Measurements from ENCODE around the gene VOPP1.
"Not testable (repeated sequence)": the region's sequence is repeated elsewhere in the genome, so short reads cannot be mapped to it uniquely, and the experiment has no call there.

Gene VOPP1

DNA sequence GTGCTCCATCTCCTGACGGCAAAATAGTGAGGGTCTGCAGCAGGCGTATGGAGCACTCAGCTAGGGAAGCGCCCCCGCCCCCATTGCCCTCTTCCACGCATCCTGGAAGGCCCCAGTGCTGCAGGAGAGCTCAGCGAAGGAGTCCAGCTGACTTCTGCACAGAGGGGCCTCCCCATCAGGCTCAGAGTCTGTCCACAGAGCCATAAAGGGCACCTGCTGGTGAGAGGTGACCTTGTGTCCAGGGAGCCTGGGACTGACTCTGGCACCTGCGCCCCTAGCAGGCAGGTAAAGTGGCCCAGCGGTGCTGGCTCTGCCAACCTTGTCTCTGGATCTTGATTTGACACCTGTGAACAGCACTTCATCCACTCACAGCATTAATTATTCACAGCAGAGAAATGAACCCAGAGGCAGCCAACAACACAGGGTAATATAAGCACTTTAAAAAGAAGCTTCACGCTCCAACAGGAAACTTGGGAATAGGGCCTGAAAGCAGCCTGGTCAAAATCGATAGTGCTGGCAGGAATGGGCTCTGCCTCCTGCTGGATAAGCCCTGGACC lies 59.6 kb downstream of the VOPP1 start:
- in situ Hi-C loops (cut with MboI; ENCODE audit: low sequenced_read_pairs) = no loop called here

DNA sequence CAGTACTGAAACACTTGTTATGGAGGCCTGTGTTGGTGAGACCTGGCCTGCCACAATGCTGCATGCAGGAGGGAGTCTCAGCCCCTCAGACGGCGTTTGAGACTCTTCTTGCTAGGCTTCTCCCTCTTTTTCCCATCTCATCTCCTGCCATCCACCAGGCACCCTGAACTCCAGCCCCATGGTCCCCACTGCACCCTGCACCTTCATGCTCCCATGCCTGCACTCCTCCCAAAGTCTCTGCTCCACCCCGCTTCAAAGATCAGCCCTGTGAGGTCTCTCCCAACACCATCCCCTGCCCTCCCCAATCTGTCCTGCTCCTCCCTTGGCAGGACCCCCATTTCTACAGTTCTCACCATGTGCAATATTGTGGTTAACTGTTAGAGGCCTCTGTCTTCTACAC lies 61.7 kb downstream of the VOPP1 start:
- in situ Hi-C loops (cut with MboI; ENCODE audit: low sequenced_read_pairs) = no loop called here

DNA sequence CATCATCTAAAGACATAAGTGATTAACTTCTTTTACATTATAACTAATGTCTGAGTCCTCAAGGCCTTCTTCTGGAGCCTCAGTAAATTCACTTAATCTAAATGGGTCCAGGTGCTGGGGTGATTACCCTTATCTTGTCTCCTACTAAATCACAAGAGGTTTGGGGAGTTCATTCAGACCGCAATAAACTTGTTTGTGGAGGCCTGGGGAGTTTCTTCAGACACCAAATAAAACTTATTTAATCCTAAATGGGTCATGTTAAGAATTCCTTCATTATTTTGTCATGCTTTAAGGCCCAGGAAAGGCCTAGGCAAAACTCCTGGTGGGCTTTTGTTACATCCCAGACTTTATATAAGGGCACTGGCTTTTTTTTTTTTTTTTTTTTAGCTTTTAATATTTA lies 62.1 kb downstream of the VOPP1 start:
- in situ Hi-C loops (cut with MboI; ENCODE audit: low sequenced_read_pairs) = not testable (repeated sequence)

DNA sequence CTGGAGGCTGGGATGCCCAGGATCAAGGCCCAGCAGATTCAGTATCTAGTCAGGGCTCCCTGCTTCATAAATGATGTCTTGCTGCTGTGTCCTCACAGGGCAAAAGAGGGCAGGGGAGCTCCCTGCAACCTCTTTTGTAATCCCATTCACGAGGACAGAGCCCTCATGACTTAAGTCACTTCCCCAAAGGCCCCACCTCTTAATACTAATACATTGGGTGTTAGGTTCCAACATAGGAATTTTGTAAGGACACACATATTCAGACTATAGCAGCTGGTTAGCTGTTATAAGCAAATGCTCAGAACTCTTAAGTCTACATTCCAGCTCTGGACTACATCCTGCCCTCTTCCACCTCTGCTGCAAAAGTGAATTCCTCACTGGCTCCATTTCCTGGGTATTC lies 63.0 kb downstream of the VOPP1 start:
- in situ Hi-C loops (cut with MboI; ENCODE audit: low sequenced_read_pairs) = no loop called here

DNA sequence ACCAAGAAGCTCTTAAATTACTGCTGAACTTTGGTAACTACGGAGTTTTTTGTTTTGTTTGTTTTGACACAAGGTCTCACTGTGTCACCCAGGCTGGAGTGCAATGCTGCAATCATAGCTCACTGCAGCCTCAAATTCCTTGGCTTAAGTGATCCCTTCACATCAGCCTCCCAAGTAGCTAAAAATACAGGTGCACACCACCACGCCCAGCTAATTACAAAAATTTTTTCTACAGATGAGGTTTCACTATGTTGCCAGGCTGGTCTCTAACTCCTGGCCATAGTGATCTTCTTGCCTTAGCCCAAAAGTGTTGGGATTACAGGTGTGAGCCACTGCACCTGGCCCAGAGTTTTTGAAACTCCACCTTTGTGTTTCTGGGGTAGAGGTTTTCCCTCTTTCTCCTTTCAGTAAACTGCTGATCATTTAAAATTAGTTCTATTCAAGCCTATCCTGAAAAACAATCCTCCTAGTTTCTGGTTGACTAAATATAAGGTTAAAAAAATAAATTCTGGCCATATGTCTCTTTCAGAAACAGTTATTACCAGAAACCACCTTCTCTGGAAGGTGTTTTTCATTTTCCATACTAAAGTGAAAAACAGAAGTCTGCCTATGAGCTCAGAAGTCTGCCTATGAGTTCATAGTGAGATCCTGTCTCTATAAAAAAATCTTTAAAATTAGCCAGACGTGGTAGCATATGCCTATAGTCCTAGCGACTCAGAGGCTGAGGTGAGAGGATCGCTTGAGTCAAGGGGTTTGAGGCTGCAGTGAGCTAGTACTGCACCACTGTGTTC lies 63.9 kb downstream of the VOPP1 start:
- in situ Hi-C loops (cut with MboI; ENCODE audit: low sequenced_read_pairs) = no loop called here

DNA sequence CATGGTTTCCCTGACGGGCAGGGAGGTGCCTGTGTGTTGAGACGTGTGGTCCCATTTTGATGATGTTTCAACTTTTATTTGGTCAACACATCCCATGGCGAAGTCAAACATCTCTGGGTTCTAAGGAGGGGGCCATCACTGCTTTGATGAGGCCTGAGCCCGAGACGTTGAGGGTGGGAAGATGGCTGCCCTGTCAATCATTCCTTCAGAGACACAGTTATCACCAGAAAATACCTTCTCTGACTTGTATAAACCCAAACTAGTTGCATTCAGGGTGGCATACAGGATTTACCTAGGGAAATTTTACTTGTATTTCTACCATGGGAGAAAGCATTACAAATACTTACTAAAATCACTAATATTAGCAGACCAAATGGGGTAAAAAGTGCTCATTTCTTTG lies 64.6 kb downstream of the VOPP1 start:
- in situ Hi-C loops (cut with MboI; ENCODE audit: low sequenced_read_pairs) = no loop called here

DNA sequence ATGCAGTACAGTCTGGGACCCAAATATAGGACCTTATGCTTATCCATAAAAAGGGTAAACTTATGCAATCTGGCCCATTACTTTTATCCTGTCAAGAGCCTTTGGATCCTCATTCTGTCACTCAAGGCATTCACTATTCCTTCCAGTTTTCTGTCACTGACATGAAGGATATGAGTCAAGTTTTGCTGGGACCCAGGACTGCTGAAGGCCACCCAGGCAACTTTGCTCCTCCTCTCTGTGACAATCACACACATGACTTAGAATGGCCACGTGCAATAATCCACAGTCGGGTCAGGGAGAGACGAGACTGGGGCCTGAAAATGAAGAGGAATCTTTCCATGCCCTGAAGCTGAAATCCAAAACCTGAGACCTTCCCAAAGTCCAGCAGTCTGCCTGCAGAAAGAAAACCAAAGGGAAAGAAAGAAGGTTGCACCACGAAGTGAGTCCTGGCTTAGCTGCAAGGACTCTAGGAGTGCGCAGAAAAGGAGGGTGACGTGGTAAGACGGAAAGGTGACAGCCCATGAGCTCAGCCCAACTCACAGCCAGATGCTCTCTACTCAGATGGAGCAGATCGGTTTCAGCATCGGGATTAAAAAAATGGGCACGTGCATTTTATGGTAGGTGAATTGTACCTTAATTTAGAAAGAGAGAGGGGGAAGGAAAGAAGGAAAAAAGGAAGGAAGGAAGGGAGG lies 67.2 kb downstream of the VOPP1 start:
- in situ Hi-C loops (cut with MboI; ENCODE audit: low sequenced_read_pairs) = no loop called here

DNA sequence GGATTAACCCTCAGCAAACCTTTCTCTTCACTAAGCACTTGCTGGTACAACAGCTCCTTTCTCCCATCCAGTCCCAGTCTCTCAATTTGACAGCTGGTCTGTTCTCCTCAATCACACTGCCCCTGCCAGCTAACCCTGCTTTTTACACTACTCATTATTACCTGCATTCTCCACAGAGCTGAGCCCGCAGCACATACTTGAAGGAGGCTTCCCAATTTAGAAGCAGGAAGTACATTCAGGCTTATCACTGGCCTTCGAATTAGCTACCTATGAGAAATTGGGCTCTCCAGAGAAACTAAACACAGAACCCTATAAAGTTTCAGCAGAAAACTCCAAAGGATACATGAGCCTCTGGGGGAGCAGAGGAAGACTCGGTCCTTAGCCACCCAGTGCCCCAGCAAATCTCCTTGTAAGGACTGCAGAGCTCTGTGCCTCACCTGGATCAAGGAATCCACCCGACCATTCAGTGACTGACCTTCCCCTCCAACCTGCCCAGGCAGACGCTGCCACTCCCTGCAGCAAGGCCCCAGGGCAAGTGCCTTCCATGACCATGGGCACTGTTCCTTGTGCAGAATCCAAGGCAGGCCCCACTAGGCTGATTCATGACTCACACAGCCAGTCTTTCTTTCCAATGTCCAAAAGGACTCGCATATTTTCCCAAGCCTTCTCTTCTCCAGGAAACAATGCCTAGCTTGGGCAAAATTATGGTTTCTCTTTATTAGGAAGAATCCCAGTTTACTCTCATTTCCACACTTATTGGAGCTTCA lies 68.0 kb downstream of the VOPP1 start:
- in situ Hi-C loops (cut with MboI; ENCODE audit: low sequenced_read_pairs) = no loop called here

DNA sequence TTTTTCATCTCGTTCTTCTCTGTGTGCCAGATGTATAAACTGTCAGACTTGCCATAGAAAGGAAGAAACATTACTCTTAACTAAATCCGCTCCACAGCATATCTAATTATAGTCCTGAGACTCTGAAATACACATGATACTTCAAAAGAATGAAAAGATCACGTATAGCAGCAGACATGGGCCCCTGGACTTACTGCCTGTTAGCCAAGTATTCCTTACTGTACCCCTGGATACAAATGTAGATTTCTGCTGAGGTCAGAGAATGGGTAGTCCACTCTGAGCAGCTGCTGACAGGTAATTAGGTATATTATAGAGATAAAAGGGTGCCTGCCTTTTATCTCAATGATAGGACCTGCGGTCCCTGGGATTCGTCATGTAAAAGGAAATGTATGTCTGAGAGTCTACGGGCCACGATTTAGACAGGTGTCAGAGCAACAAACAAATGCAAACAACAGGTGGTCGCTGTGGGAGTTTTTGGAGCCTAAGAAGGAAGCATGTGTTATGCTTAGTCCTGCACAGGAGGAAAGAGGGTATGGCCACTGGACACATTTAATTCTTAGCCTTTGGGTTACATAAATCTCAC lies 69.4 kb downstream of the VOPP1 start:
- in situ Hi-C loops (cut with MboI; ENCODE audit: low sequenced_read_pairs) = no loop called here

DNA sequence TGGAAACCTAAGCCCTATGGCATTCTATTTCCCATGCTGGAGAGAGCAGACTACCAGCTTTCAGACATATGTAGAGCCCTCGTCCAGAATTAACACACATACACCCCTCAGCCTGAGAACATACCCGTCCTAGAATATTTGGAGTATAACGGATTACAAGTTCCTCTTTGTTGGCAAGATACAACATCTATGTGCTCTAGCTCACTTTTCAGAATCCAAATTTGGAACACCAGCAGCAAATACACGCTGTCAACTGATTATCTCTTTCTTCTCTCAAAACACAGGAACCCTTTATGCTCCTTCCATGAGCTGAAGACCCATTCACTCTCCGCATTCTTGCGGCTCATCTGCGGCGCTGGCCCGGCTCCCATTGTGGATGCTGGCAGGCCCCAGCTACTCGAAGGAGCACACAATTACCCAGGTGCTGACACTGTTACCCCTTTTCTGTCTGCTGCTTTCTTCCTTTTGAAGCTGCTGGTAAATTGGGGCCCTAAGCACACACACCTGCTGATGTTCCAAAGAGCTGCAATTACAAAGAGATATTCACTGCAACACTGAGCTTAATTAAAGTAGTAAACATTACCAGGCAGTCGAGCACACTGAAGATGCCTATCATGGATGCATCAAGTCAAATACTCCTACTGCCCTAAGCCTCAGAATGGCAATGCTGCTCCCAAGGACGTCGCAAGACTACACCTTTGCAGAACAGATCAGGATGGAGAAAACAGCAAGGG lies 70.0 kb downstream of the VOPP1 start:
- in situ Hi-C loops (cut with MboI; ENCODE audit: low sequenced_read_pairs) = no loop called here

DNA sequence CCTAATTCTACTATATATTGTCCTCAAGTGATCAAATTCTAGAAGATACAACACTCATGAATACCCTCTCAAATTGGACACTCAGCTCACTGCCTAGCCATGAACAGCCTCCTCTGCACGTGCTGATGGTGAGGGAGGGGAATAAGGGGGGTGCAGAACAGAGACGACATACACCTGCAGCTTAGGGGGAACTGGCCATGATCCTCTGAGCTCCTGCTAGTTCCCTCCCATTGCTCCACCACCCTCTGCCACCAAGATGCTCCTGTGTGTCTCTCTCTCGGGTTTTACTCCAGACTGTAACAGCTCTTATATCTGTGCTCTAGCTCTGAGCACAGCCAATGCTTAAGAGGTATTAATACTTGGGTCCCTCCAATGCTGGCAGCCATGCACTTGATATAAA lies 70.7 kb downstream of the VOPP1 start:
- in situ Hi-C loops (cut with MboI; ENCODE audit: low sequenced_read_pairs) = no loop called here

DNA sequence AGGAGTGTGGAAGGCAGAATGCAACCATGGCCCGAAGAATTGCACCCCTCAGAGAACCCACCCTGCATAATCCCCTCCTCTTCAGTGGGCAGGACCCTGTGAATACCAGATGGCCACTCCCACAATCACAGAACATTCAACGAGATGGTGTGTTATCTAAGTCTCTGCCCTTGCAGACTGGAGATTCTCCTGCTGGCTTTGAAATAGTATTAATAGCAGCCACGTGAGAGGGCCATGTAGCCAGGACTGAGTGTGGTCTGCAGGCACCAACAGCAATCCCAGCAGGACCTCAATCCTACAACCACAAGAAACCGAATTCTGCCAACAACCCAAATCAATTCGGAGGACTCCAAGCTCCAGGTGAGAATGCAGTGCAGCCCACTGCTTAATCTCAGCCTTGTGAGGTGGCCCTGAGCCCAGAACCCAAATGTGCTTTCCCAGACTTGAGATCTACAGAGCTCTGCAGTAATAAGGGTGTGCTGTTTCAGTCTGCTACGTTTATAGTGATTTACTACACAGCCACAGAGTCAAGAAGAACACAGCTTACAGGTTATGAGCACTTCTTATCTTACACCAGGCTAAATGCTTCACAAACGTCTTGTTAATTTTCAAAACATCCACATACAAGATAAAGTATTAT lies 72.1 kb downstream of the VOPP1 start:
- in situ Hi-C loops (cut with MboI; ENCODE audit: low sequenced_read_pairs) = no loop called here

DNA sequence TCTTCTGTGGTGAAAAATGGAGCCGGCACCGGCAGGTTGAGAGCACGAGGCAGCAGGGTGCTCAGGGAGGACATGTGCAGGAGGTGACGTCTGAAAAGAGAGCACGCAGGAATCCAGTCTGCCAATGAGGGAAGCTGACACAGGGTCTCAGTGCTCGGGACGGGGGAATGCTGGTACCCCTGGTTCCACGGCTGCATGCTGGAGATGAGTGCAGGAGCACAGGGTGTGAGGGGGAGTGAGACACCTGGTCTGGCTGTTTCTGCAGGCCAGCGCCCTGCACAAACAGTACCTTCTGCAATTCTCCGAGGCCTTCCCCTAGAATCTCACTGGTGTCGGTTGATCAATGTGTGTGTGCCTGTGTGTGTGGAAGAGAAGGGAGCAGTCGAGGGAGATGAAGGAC lies 72.7 kb downstream of the VOPP1 start:
- in situ Hi-C loops (cut with MboI; ENCODE audit: low sequenced_read_pairs) = no loop called here

DNA sequence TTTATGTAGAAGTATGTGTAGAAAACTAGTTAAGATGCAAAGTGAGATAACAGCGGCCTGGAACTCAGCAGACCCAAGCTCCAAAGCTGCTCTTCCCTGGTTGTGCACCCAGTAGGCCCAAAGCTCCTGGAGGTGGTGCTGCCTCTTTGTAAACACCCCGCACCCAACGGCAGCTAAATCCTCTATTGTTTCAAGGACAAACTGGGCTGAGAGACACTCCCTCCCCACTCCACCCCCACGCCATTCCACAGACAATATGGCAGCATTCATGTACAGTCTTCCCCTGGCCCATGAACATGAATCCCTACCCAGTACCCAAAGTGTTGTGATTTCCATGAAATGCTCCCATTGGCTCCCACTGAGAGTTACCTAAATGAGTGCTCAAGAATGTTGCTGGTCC lies 73.5 kb downstream of the VOPP1 start:
- in situ Hi-C loops (cut with MboI; ENCODE audit: low sequenced_read_pairs) = no loop called here

DNA sequence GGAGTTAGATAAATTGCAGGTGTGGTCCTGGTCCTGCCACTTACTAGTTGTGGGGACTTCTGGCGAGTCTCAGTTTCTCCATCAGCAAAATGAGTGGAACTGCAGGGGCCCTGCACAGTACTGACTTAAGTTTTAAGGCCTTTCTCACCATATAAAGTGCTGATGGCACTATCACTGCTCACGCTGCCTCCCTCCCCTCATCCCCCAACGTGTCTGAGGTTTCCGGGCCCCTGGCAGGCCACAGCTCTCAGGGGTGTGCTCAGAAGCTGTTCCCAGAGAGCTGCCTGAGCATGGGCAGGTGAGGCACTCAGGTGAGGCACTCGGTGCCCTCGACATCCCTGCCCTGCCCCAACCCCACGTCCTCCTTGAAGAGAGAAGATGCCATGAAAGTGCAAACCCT lies 74.2 kb downstream of the VOPP1 start:
- in situ Hi-C loops (cut with MboI; ENCODE audit: low sequenced_read_pairs) = no loop called here

DNA sequence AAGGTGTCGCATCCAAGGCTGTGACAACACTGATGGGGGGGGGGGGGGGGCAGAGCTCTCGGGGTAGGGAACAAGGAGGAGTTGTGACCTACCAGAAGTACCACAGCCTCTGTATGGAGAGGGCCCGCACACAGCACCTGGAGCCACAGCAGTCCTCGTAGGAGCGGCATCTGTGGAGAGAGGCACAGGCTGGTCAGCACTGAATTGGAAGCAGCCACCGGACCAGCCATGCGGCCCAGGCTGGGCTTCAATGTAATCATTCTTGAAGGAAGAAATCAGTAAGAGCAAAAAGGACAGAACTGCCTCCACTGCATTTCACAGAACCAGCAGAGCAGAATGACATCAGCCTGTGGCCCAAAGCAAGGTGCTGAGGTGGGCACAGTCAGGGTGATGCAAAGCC lies 74.8 kb downstream of the VOPP1 start:
- in situ Hi-C loops (cut with MboI; ENCODE audit: low sequenced_read_pairs) = no loop called here

DNA sequence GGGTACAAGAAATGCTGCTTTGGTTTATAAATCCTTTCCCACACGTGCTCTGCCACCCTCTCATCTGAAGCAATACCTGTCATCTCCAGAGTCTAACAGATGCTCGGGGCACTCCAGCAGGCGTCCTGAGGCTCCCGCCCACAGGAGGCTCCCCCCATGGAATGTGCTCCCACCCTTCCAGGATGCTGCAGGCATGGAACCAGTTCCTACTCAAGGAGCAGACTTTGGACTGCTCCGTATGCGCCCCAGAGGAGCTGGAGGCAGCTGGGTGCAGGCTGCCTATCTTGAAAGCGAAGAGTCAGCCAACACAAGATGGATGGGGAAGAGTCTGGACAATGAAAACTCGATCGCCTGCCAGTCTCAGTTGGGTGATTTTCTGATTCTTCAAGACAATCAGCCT lies 75.4 kb downstream of the VOPP1 start:
- in situ Hi-C loops (cut with MboI; ENCODE audit: low sequenced_read_pairs) = no loop called here

DNA sequence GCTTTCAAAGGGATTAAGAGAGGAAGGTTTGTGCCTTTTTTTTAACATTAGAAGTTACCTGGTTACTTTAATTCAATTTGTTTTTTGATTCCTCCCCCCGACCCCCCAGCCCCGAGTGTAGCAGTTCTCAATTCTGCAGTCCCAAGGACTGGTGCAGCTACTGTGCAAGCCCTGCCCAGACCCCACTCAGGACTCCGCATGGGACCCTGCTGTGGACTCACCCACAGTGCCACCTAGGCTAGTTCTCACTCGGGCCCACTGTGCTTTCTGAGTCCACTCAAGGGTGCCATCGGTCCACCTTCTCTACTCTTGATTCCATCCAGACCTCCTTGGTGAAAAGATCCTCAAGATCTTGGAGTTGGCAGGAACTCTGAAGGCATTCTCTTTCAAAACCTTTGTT lies 77.4 kb downstream of the VOPP1 start:
- in situ Hi-C loops (cut with MboI; ENCODE audit: low sequenced_read_pairs) = no loop called here

DNA sequence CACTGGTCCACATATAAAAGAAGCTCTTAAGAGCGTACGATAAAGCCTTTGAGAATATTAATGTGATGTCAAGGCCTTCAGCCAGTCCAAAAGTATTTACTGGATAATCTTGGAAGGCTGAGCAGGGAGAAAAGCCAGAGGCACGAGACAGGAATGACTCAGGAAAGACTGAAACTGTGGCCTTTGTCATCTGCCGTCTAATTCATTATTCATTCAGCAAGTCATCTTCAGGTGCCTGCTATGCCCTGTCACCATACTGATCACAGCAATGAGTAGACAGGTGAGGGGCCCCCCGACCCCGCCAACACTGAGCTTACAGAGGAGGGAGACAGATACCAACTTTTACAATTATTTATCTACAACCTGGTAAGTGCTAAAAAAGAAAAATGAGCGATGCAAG lies 78.9 kb downstream of the VOPP1 start:
- in situ Hi-C loops (cut with MboI; ENCODE audit: low sequenced_read_pairs) = no loop called here

DNA sequence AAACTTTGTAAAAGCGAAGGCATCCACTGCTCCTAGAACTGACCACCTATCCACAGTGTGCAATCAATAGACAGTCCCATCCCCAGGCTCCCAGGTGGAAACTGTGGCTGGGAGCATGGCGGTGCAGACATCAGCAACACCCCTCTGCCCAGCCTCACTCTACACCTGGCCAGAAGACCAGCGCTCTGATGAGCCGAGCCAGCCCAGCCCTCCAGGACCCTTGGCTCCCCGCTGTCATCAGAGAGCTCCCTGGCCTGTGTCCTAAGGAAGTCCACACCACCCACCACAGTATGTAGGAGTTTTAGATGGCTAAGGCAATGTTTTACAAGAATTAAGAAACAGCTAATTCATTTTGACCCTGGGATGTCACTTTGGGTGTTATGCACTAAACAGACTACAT lies 81.0 kb downstream of the VOPP1 start:
- in situ Hi-C loops (cut with MboI; ENCODE audit: low sequenced_read_pairs) = no loop called here

Measured in hTERT RPE-1 (cell line).